ENCODE measurements around the gene CTU1.

CTU1 gene

GRCh38 chr19:51114087-51114729 is 6.0 kb upstream of the CTU1 start:
- H3K9me3 ChIP-seq (ENCODE audit: insufficient read depth, low read length), result no peaks in the 10 kb centered on the region
- H3K9ac ChIP-seq (ENCODE audit: low read length), result no peak overlapping the region
- H3K27me3 ChIP-seq (ENCODE audit: low read depth, low read length), result peaks cover 51% of the 10 kb centered on the region
- no peak overlapping the region for H3K4me2 ChIP-seq (ENCODE audit: low read length)
- H2AFZ ChIP-seq (ENCODE audit: low read depth, low read length), result no peak overlapping the region
- no peaks in the 10 kb centered on the region for H3K4me1 ChIP-seq (ENCODE audit: low read length)
- no peaks in the 10 kb centered on the region for H4K20me1 ChIP-seq (ENCODE audit: insufficient read depth, low read length)
- H3K27ac ChIP-seq (ENCODE audit: low read length), result no peak overlapping the region
- TF ChIP-seq CTCF (IDR thresholded peaks at IDR 0.05; ENCODE audit: low read depth, low read length) (no peak), EZH2phosphoT487 (IDR thresholded peaks at IDR 0.05; ENCODE audit: low read depth) (no peak)
- no peaks in the 10 kb centered on the region for H3K79me2 ChIP-seq (ENCODE audit: low read length)
- no peaks in the 10 kb centered on the region for H3K36me3 ChIP-seq (replicated peaks; ENCODE audit: low read depth, low read length)
- no peak overlapping the region for H3K4me3 ChIP-seq (ENCODE audit: low read length)

GRCh38 chr19:51111606-51112005 is 3.4 kb upstream of the CTU1 start:
- Histone ChIP-seq H4K20me1 (ENCODE audit: insufficient read depth, low read length) (no peaks in the 10 kb centered on the region), H3K79me2 (ENCODE audit: low read length) (peaks cover 16% of the 10 kb centered on the region), H3K4me2 (ENCODE audit: low read length) (no peak overlapping the region), H3K27ac (ENCODE audit: low read length) (no peak overlapping the region), H3K36me3 (replicated peaks; ENCODE audit: low read depth, low read length) (no peaks in the 10 kb centered on the region), H3K9me3 (ENCODE audit: insufficient read depth, low read length) (no peaks in the 10 kb centered on the region), H3K27me3 (ENCODE audit: low read depth, low read length) (peaks cover 36% of the 10 kb centered on the region), H2AFZ (ENCODE audit: low read depth, low read length) (no peak overlapping the region), H3K4me1 (ENCODE audit: low read length) (peaks cover 11% of the 10 kb centered on the region), H3K4me3 (ENCODE audit: low read length) (no peak overlapping the region), H3K9ac (ENCODE audit: low read length) (no peak overlapping the region)
- peak; percentile 19; the same call in 1 of the 2 replicates for TF ChIP-seq CTCF (IDR thresholded peaks at IDR 0.05; ENCODE audit: low read depth, low read length)
- no peak for TF ChIP-seq EZH2phosphoT487 (IDR thresholded peaks at IDR 0.05; ENCODE audit: low read depth)

GRCh38 chr19:51110666-51110971 is 2.4 kb upstream of the CTU1 start:
- H2AFZ ChIP-seq (ENCODE audit: low read depth, low read length), result no peak overlapping the region
- H3K4me2 ChIP-seq (ENCODE audit: low read length), result no peak overlapping the region
- H3K4me3 ChIP-seq (ENCODE audit: low read length), result no peak overlapping the region
- peaks cover 22% of the 10 kb centered on the region for H3K79me2 ChIP-seq (ENCODE audit: low read length)
- no peaks in the 10 kb centered on the region for H4K20me1 ChIP-seq (ENCODE audit: insufficient read depth, low read length)
- H3K9me3 ChIP-seq (ENCODE audit: insufficient read depth, low read length), result no peaks in the 10 kb centered on the region
- H3K9ac ChIP-seq (ENCODE audit: low read length), result no peak overlapping the region
- H3K27me3 ChIP-seq (ENCODE audit: low read depth, low read length), result peaks cover 30% of the 10 kb centered on the region
- H3K4me1 ChIP-seq (ENCODE audit: low read length), result peaks cover 11% of the 10 kb centered on the region
- TF ChIP-seq CTCF (IDR thresholded peaks at IDR 0.05; ENCODE audit: low read depth, low read length) (no peak), EZH2phosphoT487 (IDR thresholded peaks at IDR 0.05; ENCODE audit: low read depth) (no peak)
- H3K36me3 ChIP-seq (replicated peaks; ENCODE audit: low read depth, low read length), result no peaks in the 10 kb centered on the region
- H3K27ac ChIP-seq (ENCODE audit: low read length), result no peak overlapping the region

- Histone ChIP-seq H3K4me3 (ENCODE audit: low read length) (peak overlapping the region; percentile 92), H2AFZ (ENCODE audit: low read depth, low read length) (peak overlapping the region; percentile 57), H3K27ac (ENCODE audit: low read length) (no peak overlapping the region), H3K9ac (ENCODE audit: low read length) (peak overlapping the region; percentile 30), H3K4me1 (ENCODE audit: low read length) (peaks cover 11% of the 10 kb centered on the region), H3K79me2 (ENCODE audit: low read length) (peaks cover 33% of the 10 kb centered on the region), H3K4me2 (ENCODE audit: low read length) (peak overlapping the region; percentile 93), H3K36me3 (replicated peaks; ENCODE audit: low read depth, low read length) (peaks cover 7% of the 10 kb centered on the region), H4K20me1 (ENCODE audit: insufficient read depth, low read length) (no peaks in the 10 kb centered on the region), H3K9me3 (ENCODE audit: insufficient read depth, low read length) (no peaks in the 10 kb centered on the region), H3K27me3 (ENCODE audit: low read depth, low read length) (peaks cover 17% of the 10 kb centered on the region)
- TF ChIP-seq CTCF (IDR thresholded peaks at IDR 0.05; ENCODE audit: low read depth, low read length) (no peak), EZH2phosphoT487 (IDR thresholded peaks at IDR 0.05; ENCODE audit: low read depth) (no peak)
These were observed 567 bp upstream of the CTU1 start for GRCh38 chr19:51108805-51109146.

All from OCI-LY3 (cell line).